ENCODE results near the gene KCTD20. TPM values are rescaled to one million over a fixed set of nuclear protein-coding genes. Genes with fewer than 3 reads are reported as not detected.
A peak's percentile ranks its signal among the peaks of the same experiment; 100 is the strongest.

KCTD20 gene
- total and polyA plus RNA-seq, 2 experiments from 2014 or later, result 7.4 to 25.0 TPM

- TF ChIP-seq ETS1 (IDR thresholded peaks at IDR 0.05) (no peak), NANOG (IDR thresholded peaks at IDR 0.05; ENCODE audit: borderline replicate concordance) (no peak), STAT1 (IDR thresholded peaks at IDR 0.05; ENCODE audit: unreplicated experiment) (no peak), CREB1 (CRISPR knock-in tag; IDR thresholded peaks at IDR 0.05; ENCODE audit: low read depth) (no peak)
Measured at GRCh38 chr6:36493319-36493718, 50.5 kb downstream of the KCTD20 start (continued).

GRCh38 chr6:36493859-36494258, 51.1 kb downstream of the KCTD20 start:
- Mint-ChIP-seq H3K4me3 (no peak overlapping the region), H3K27ac (peak overlapping the region; percentile 41), H3K27me3 (ENCODE audit: insufficient read depth, low read depth, poor library complexity) (peaks cover 4% of the 10 kb centered on the region), H3K4me1 (peaks cover 22% of the 10 kb centered on the region), H3K9me3 (no peaks in the 10 kb centered on the region), H3K36me3 (ENCODE audit: low read depth) (peaks cover 32% of the 10 kb centered on the region)
- H3K79me2 ChIP-seq (replicated peaks; ENCODE audit: insufficient read depth), result no peaks in the 10 kb centered on the region
- H3K27me3 ChIP-seq (ENCODE audit: insufficient read depth), result no peaks in the 10 kb centered on the region
- ATAC-seq (peak; percentile 63), DNase-seq (ENCODE audit: low spot score) (peak; percentile 30)
- H3K4me2 ChIP-seq, result peak overlapping the region; percentile 6; the same call in 1 of the 2 replicates
- H3K36me3 ChIP-seq (ENCODE audit: insufficient read depth), result peaks cover 20% of the 10 kb centered on the region
- no peaks in the 10 kb centered on the region for H3F3A ChIP-seq (replicated peaks; ENCODE audit: low read depth)
- H3K4me1 ChIP-seq (ENCODE audit: insufficient read depth), result peaks cover 23% of the 10 kb centered on the region; the same call in 1 of the 2 replicates
- peak overlapping the region; percentile 29; the same call in 1 of the 2 replicates for H3K27ac ChIP-seq (ENCODE audit: low read depth)
- TF ChIP-seq CTCF (conservative IDR thresholded peaks at IDR 0.05; ENCODE audit: low read depth in 2 of 2) (no peak), ZNF114 (CRISPR knock-in tag; IDR thresholded peaks at IDR 0.05) (no peak), ZNF331 (CRISPR knock-in tag; IDR thresholded peaks at IDR 0.05; ENCODE audit: low read depth) (no peak)
- no peak overlapping the region for H2AFZ ChIP-seq
- no peaks in the 10 kb centered on the region for H3K9me2 ChIP-seq (ENCODE audit: insufficient read depth)
- H3K4me3 ChIP-seq, result no peak overlapping the region
- H4K20me1 ChIP-seq (replicated peaks; ENCODE audit: insufficient read depth), result peaks cover 4% of the 10 kb centered on the region

GRCh38 chr6:36495086-36495485, 52.3 kb downstream of the KCTD20 start:
- peaks cover 4% of the 10 kb centered on the region for H3K27me3 Mint-ChIP-seq (ENCODE audit: insufficient read depth, low read depth, poor library complexity)
- DNase-seq (ENCODE audit: low spot score) (no peak), ATAC-seq (no peak)
- no peaks in the 10 kb centered on the region for H3K27me3 ChIP-seq (ENCODE audit: insufficient read depth)
- peaks cover 23% of the 10 kb centered on the region; the same call in 1 of the 2 replicates for H3K4me1 ChIP-seq (ENCODE audit: insufficient read depth)
- no peak overlapping the region for H2AFZ ChIP-seq
- no peak overlapping the region for H3K4me3 Mint-ChIP-seq
- peaks cover 32% of the 10 kb centered on the region for H3K36me3 Mint-ChIP-seq (ENCODE audit: low read depth)
- no peak overlapping the region for H3K4me2 ChIP-seq
- H3K27ac Mint-ChIP-seq, result no peak overlapping the region
- H3K79me2 ChIP-seq (replicated peaks; ENCODE audit: insufficient read depth), result no peaks in the 10 kb centered on the region
- no peaks in the 10 kb centered on the region for H3K9me2 ChIP-seq (ENCODE audit: insufficient read depth)
- peaks cover 22% of the 10 kb centered on the region for H3K4me1 Mint-ChIP-seq
- H3K4me3 ChIP-seq, result no peak overlapping the region
- no peak overlapping the region for H3K27ac ChIP-seq (ENCODE audit: low read depth)
- peaks cover 20% of the 10 kb centered on the region for H3K36me3 ChIP-seq (ENCODE audit: insufficient read depth)
- no peaks in the 10 kb centered on the region for H3F3A ChIP-seq (replicated peaks; ENCODE audit: low read depth)
- no peaks in the 10 kb centered on the region; the same call in 1 of the 2 replicates for H4K20me1 ChIP-seq (replicated peaks; ENCODE audit: insufficient read depth)
- H3K9me3 Mint-ChIP-seq, result no peaks in the 10 kb centered on the region
- TF ChIP-seq ETS1 (IDR thresholded peaks at IDR 0.05), result no peak
- TF ChIP-seq REST (IDR thresholded peaks at IDR 0.05; ENCODE audit: unreplicated experiment), result no peak
- TF ChIP-seq ZNF114 (CRISPR knock-in tag; IDR thresholded peaks at IDR 0.05), result no peak
- no peak for TF ChIP-seq STAT1 (IDR thresholded peaks at IDR 0.05; ENCODE audit: unreplicated experiment)
- TF ChIP-seq ZNF331 (CRISPR knock-in tag; IDR thresholded peaks at IDR 0.05; ENCODE audit: low read depth), result no peak
- TF ChIP-seq NANOG (IDR thresholded peaks at IDR 0.05; ENCODE audit: borderline replicate concordance), result no peak
- TF ChIP-seq CREB1 (CRISPR knock-in tag; IDR thresholded peaks at IDR 0.05; ENCODE audit: low read depth), result no peak
